GM18868 (cell line): ENCODE data around the gene STIP1.

ENCODE experiments used
- ATAC-seq: cut with Tn5 transposase; IDR thresholded peaks from one replicate; pipeline ENCODE4 v1.9.1; 2021; ENCODE audit warnings: mild to moderate bottlenecking, moderate library complexity; ENCODE audit not compliant: unreplicated experiment

STIP1 gene

GRCh38 chr11:64185693-64186491 lies at the start of gene STIP1:
Gene STIP1 (plus strand): TSS chr11:64186171. CDS start chr11:64186262, 91 bp downstream.
- peak; percentile 80 for ATAC-seq

DNA sequence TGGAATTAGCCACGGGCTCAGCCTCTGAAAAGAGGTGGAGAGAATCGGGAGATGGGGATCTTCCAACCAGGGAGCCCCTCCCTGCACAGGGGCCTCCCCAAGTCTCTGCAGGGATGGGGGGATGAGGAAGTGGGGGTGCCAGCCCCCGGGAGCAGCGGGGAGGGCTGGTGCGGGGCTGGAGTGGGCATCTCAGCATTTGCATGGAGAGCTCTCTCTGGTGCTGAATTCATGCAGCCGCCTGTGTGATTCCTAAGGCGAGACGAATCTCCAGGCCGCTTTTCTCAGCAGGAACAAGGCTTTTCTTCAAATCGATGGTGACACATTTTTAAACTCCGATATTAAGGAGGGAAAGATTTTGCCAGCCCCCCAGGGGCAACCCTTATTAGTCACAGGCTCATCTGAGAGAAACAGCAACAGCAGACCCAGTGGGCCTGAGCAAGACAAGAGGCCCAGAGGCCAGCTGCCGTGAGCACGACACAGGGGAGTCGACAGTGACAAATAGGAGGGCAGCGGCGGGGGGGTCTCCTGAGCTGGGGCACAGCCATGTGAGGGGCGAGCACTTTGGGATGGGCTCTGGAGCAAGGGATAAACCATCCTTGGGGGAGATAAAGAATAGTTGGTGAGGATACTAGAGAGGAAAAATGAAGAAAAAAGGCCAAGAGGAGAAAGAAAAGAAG lies 49.1 kb upstream of the STIP1 start:
- no peak for ATAC-seq

DNA sequence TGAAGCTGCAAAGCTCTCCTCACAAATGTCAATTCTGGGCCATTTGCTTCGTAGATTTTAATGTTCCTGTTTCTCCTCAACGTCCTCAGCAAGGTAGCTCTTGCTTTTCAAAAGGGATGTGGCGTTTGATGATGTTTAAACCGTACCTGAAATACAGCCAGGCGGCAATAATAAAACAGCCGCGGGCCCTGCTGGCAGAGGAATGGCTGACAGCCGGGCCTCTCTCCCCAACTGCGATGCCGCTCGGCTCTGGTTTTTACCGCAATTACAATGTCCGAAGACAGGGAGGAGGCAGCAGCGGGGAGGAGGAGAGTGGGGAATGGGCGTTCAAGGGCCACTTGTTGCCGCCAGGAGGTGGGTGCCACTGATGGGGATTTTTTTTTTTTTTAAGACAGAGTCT lies 47.6 kb upstream of the STIP1 start:
- ATAC-seq: no peak

- no peak for ATAC-seq
Measured at GRCh38 chr11:64139049-64139448, 46.9 kb upstream of the STIP1 start.

- no peak for ATAC-seq
Measured at GRCh38 chr11:64140082-64140481, 45.9 kb upstream of the STIP1 start.

DNA sequence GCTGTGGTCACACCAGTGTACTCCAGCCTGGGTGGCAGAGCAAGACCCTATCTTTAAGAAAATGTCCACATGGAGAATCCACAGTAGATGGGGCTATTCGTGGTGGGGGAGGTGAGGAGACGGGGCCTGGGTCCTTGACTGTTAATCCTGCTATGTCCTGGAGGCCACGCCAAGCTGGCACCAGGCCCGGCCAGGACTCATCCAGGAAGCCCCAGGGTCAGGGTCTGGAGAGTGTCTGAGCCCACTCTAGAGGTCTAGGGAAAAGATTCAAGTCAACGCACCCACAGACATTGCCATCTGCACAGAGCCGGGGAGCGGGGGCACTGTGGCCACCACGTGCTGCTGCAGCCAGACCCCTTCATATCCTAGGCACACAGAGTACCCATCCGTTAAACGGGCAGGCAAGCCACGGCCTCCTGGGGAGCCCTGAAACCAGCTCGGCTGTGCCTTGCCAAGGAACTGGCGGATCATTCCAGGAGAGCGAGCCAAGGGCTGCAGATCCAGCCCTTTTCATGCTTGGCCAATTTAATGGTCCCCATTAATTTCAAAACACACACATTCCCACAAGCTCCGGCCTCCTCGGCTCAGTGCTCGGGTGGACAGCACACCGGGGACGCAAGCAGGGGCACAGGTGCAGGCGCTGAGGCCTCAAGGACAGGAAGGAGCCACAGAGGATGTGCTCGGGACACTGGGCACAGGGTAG lies 44.7 kb upstream of the STIP1 start:
- ATAC-seq: no peak

- ATAC-seq: no peak
Measured at GRCh38 chr11:64144587-64145472, 41.1 kb upstream of the STIP1 start.

DNA sequence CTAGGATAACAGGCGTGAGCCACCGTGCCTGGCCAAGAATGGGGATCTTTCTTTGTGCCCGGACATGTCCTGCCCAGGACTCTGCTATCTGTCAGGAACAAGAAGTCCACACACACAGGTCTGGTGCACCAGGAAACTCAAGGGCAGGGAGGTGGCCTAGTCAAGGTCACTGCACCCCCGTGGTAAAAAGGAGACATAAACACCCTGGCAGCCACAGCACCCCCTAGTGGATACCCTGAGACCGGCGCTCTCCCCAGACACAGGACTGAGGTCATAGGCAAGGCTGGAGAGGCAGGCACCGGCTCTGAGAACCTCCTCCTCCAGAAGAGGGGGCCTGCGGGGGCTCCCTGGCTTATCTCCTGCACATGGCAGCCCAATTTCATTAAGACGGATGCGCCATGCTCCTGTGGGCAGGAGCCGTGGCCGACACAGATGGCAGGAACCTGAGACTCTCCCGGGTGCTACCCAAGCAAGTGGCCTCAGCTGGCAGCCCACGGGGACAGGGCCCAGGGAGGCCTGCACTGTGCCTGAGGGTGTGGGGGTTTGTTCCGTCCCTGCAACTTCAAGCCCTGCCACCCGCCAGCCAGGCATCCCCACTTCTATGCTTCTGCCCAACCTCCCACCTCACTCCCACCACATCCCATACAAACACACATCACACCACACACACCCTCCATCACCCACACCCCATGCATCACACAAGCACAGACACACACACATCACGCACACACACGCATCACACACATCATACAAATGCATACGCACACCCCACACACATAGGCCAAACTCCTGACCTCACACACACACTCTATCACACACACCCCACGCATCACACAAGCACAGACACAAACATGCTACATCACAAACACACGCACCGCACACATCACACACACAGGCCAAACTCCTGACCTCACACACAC lies 39.7 kb upstream of the STIP1 start:
- no peak for ATAC-seq

- ATAC-seq: no peak
Measured at GRCh38 chr11:64148226-64148916, 37.6 kb upstream of the STIP1 start.

GRCh38 chr11:64148917-64149617 lies 36.9 kb upstream of the STIP1 start:
- ATAC-seq: no peak

DNA sequence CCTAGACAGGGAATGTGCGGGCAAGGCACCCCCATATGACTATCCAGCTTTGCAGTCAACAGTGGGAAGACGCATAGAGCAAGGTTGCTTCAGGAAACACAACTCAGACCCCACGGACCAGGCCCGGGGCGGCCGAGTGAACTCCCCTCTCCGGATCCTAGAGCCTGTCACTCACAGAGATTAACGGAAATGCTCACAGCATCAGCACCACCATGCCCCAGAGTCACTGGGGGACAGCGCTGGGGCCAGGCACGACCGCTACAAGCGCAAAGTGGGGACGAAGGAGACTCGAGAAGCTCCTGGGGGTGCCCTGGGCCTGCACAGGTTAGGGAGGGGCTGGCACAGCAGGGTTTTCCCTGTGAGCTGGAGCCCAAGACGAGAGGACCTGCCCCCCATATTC lies 35.9 kb upstream of the STIP1 start:
- ATAC-seq: no peak

- no peak for ATAC-seq
Measured at GRCh38 chr11:64150481-64151239, 35.3 kb upstream of the STIP1 start.

DNA sequence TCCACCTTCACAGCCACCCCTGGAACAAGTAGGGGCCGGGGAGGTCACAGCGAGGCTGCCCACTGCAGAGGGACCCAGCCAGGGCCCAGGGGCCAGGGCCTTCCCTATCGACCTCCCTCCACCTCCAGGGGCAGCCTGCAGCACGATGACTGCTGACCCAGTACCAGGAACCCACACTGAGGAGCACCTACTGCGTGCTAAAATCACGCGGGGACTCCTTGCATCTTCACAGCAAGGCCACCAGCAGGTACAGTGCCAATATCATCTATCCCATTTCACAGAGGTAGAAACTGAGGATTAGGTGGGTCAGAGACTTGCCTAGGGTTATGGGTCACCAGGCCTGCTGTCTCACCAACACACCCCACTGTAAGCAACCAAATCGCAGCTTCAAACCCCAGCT lies 34.6 kb upstream of the STIP1 start:
- no peak for ATAC-seq

GRCh38 chr11:64152841-64153691 lies 32.9 kb upstream of the STIP1 start:
- no peak for ATAC-seq

- no peak for ATAC-seq
Measured at GRCh38 chr11:64153812-64154211, 32.2 kb upstream of the STIP1 start.

GRCh38 chr11:64156235-64157011 lies 29.5 kb upstream of the STIP1 start:
- no peak for ATAC-seq
